Large intestine (tissue), 3 donors: ENCODE data around the gene SCARF1. TPM values are rescaled to one million over a fixed set of nuclear protein-coding genes. Genes with fewer than 3 reads are reported as not detected.
"Not testable (repeated sequence)": the region's sequence is repeated elsewhere in the genome, so short reads cannot be mapped to it uniquely, and the experiment has no call there.

Experiments
- DNase-seq, 2 donors: peaks; one replicate each; pipeline versions ENCODE4 v3.0.0 to v3.0.0-alpha.2; 2013
- H3K27ac ChIP-seq: one replicate; pipeline ENCODE4 v1.5.1; 2013; ENCODE audit warnings: low read length
- H3K27me3 ChIP-seq: 2 replicates; pipeline ENCODE4 v1.6.1; 2013; ENCODE audit warnings: low read length; ENCODE audit not compliant: control insufficient read depth, insufficient read depth
- H3K36me3 ChIP-seq: 2 replicates; pipeline ENCODE4 v1.6.1; 2013; ENCODE audit warnings: low read length; ENCODE audit not compliant: control insufficient read depth, insufficient read depth
- H3K4me1 ChIP-seq: one replicate; pipeline ENCODE4 v1.6.1; 2013; ENCODE audit warnings: low read length; ENCODE audit not compliant: control insufficient read depth, insufficient read depth
- H3K4me3 ChIP-seq: one replicate; pipeline ENCODE4 v1.5.1; 2013; ENCODE audit warnings: low read length
- H3K9me3 ChIP-seq: one replicate; pipeline ENCODE4 v1.6.1; 2013; ENCODE audit warnings: mild to moderate bottlenecking, low read depth, low read length, moderate library complexity; ENCODE audit not compliant: control insufficient read depth
- WGBS: methylation state at CpG from one replicate; pipeline ENCODE4 v1.1.5; 2013; ENCODE audit warnings: low lambda C conversion rate; ENCODE audit not compliant: insufficient coverage; 5-methylcytosine and 5-hydroxymethylcytosine counted together
- polyA plus RNA-seq: library from polyadenylated mRNA; unstranded; fragments of 120-200 nt; gene quantifications from one replicate; pipeline ENCODE4 v1.2.1, GENCODE V29; 2013

The SCARF1 gene
- polyA plus RNA-seq, 1 donor = 6.5 TPM

DNA sequence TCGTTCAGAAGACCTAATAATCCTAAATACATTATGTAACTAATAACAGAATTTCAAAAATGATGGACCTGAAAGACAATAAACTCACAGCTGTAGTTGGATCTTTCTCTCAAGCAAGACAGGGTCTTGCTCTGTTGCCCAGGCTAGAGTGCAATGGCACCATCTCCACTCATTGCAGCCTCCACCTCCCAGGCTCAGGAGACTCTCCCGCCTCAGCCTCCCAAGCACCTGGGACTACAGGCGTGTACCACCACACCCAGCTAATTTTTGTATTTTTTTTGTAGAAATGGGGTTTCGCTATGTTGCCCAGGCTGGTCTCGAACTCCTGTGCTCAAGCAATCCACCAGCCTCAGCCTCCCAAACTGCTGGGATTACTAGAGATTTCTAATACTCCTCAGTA, 18.4 kb upstream of the SCARF1 start:
- H3K36me3 ChIP-seq = peaks cover 77% of the 10 kb centered on the region
- H3K4me3 ChIP-seq, DNase-seq, H3K27me3 ChIP-seq, H3K27ac ChIP-seq, H3K9me3 ChIP-seq, H3K4me1 ChIP-seq: not testable (repeated sequence)
- 100% methylated on average over 2 of the region's 5 CpGs for WGBS

DNA sequence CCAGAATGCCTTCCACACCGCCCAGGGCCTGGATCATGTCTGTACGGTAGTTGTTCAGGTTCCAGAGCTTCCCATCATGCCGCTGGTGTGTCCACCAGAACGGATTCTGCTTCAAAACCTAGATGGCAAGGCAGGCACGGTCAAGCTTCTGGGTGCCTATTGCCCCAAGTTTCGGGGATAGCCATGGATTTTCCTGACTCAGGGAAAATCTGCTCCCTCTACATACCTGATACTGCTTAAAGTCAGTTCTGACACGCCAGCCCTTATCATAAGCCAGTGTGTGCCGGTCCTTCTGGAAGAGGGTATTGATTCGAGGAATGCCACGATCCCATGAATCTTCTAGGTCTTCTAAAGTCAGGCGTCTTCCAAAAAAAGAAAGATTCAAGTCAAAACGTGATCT, 15.5 kb upstream of the SCARF1 start:
- no peak overlapping the region for H3K27ac ChIP-seq
- H3K36me3 ChIP-seq = peaks cover 80% of the 10 kb centered on the region
- H3K27me3 ChIP-seq = no peaks in the 10 kb centered on the region
- no peak for DNase-seq
- no peaks in the 10 kb centered on the region for H3K4me1 ChIP-seq
- H3K9me3 ChIP-seq = no peaks in the 10 kb centered on the region
- no peak overlapping the region for H3K4me3 ChIP-seq
- 100% methylated on average over 2 of the region's 12 CpGs for WGBS

- DNase-seq = no peak
- peaks cover 87% of the 10 kb centered on the region for H3K36me3 ChIP-seq
- H3K27me3 ChIP-seq = no peaks in the 10 kb centered on the region
- no peaks in the 10 kb centered on the region for H3K9me3 ChIP-seq
- H3K4me1 ChIP-seq = no peaks in the 10 kb centered on the region
- H3K4me3 ChIP-seq = no peak overlapping the region
- no CpG with 5 or more reads among the region's 9 CpGs for WGBS
- H3K27ac ChIP-seq = no peak overlapping the region
Observed at GRCh38 chr17:1658100-1658499, 12.6 kb upstream of the SCARF1 start.

GRCh38 chr17:1653735-1654134, 8.2 kb upstream of the SCARF1 start:
- WGBS = no CpG with 5 or more reads among the region's 14 CpGs
- peaks cover 81% of the 10 kb centered on the region for H3K36me3 ChIP-seq
- no peak overlapping the region for H3K27ac ChIP-seq
- DNase-seq = no peak
- no peaks in the 10 kb centered on the region for H3K9me3 ChIP-seq
- H3K4me1 ChIP-seq = peaks cover 11% of the 10 kb centered on the region
- no peak overlapping the region for H3K4me3 ChIP-seq
- no peaks in the 10 kb centered on the region for H3K27me3 ChIP-seq

DNA sequence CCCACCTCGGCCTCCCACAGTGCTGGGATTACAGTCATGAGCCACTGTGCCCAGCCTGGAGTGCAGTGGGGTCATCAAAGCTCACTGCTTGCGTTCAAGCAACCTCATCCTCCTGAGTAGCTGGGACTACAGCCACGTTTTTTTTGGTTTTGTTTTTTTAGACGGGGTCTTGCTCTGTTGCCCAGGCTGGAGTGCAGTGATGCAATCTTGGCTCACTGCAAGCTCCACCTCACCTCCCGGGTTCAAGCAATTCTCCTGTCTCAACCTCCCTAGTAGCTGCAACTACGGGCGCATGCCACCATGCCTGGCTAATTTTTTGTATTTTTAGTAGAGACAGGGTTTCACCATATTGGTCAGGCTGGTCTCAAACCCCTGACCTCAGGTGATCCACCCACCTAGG, 7.3 kb upstream of the SCARF1 start:
- not testable (repeated sequence) for H3K27me3 ChIP-seq, DNase-seq, H3K9me3 ChIP-seq, H3K4me3 ChIP-seq, H3K27ac ChIP-seq
- Histone ChIP-seq H3K4me1 (peaks cover 20% of the 10 kb centered on the region), H3K36me3 (peaks cover 71% of the 10 kb centered on the region)
- no CpG with 5 or more reads among the region's 7 CpGs for WGBS

- Histone ChIP-seq H3K4me3 (no peak overlapping the region), H3K4me1 (peaks cover 21% of the 10 kb centered on the region), H3K27ac (no peak overlapping the region), H3K36me3 (peaks cover 65% of the 10 kb centered on the region), H3K9me3 (no peaks in the 10 kb centered on the region), H3K27me3 (no peaks in the 10 kb centered on the region)
- no CpG with 5 or more reads among the region's 4 CpGs for WGBS
- no peak for DNase-seq
Observed at GRCh38 chr17:1651559-1651844, 6.0 kb upstream of the SCARF1 start.

- peak in 1 of 2 donors; percentile 59 for DNase-seq
- Histone ChIP-seq H3K27me3 (no peaks in the 10 kb centered on the region), H3K9me3 (no peaks in the 10 kb centered on the region), H3K36me3 (peaks cover 64% of the 10 kb centered on the region), H3K27ac (peak overlapping the region; percentile 86), H3K4me3 (no peak overlapping the region), H3K4me1 (peaks cover 21% of the 10 kb centered on the region)
- WGBS = no CpG with 5 or more reads among the region's 22 CpGs
Observed at GRCh38 chr17:1650731-1651558, 5.4 kb upstream of the SCARF1 start.

DNA sequence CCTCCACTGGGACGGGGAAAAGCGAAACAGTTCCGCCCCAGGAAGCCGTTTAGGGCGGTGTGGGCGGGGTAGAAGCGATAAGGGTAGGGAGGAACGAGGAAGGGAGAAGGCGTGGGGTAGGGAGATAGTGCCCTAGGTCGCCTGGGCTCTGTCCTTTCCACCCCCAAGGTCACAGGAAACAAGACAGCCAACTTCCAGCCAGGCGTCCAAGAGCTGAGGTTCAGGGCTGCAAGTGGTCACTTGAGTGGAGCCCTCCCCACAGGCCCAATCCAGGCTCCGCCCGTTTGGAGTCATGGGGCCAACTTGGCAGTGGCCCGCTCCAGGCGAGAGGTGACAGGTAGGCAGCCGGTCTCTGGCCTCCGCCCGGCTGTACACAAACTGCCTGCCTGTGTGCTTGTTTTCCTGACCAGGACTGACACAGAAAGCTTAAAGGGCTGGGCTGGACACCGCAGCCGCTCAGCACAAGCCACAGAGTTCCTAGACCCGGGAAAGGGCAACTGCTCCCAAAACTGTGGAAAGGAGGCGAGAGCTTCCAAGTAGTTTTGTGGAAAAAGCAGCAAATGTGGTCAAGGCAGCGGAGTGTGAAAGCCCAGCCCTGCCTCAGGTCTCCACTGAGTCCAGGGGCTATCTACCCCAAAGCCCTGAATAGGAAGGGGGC, 4.4 kb upstream of the SCARF1 start, which contains the start of gene RILP:
RILP (minus strand) TSS at position 23 of the 658 bp plus-strand sequence. CDS start 62 bp downstream, outside the sequence.
- no CpG with 5 or more reads among the region's 23 CpGs for WGBS
- DNase-seq = peak; percentile 65 to 91

DNA sequence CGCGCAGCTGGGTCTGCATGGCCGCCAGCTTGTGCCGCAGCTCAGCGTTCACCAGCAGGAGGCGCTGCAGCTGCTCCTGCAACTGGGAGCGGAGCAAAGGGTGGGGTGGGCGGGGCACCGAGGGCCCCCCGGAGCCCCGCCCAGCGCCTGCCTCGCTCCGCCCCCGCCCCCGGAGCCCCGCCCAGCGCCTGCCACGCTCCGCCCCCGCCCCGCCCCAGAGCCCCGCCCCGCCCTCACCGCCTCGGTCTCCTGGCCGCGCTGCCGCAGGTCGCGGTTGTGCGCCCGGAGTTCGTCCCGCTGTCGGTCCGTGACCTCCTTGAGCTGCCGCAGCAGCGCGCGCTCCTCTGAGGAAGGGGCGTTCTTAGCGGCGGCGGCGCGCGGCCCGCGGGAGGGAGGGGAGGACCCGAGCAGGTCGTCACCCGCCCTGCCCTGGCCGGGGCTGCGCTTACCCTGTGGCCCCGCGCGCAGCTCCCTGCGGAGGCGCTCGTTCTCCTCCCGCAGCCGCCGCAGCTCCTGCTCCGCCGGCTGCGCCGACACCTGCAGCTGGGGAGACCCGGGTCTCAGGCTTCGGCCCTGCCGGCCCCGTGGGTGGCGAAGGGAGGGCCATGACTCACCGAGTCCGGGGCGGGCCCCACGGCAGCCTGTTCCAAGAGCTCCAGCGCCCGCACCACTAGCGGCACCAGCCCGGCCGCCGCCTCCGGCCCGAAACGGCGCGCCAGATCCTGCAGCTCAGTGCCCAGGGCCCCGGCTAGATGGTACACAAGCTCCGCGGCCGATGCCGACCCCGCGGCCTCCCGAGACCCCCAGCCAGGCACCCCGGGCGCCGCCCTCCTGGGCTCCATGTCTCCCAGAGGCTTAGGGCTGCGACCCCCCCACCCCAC, 3.7 kb upstream of the SCARF1 start:
- WGBS = no CpG with 5 or more reads among the region's 100 CpGs
- peaks cover 26% of the 10 kb centered on the region for H3K4me1 ChIP-seq
- H3K36me3 ChIP-seq = peaks cover 51% of the 10 kb centered on the region
- peak; percentile 93 to 97 for DNase-seq
- peak overlapping the region; percentile 86 for H3K27ac ChIP-seq
- no peaks in the 10 kb centered on the region for H3K27me3 ChIP-seq
- H3K9me3 ChIP-seq = no peaks in the 10 kb centered on the region
- peak overlapping the region; percentile 62 for H3K4me3 ChIP-seq

More for the DNA sequence above, 4.4 kb upstream of the SCARF1 start, which contains the start of gene RILP:
- peaks cover 57% of the 10 kb centered on the region for H3K36me3 ChIP-seq
- H3K4me1 ChIP-seq = peaks cover 21% of the 10 kb centered on the region
- H3K4me3 ChIP-seq = peak within 1 kb of the TSS; percentile 62
- H3K9me3 ChIP-seq = no peaks in the 10 kb centered on the region
- H3K27ac ChIP-seq = peak within 1 kb of the TSS; percentile 86
- no peaks in the 10 kb centered on the region for H3K27me3 ChIP-seq
